Peyer's patch (tissue), 4 donors: ENCODE results near the gene OCIAD2.

Experiments used
- POLR2A ChIP-seq, 2 donors: fragments of 450-650 bp; IDR thresholded peaks; one replicate each; pipeline ENCODE4 v1.5.1; 2017; ENCODE audit warnings: antibody characterized with exemption in 2 of 2, mild to moderate bottlenecking in 2 of 2, moderate library complexity in 2 of 2
- TF ChIP-seq, protein P1 (sequence below), 6 experiments: fragments of 450-650 bp in 4 of 6; fragments of 200-600 bp in 2 of 6; sonication (generic) in 1 of 6; IDR thresholded peaks; one replicate each; pipeline ENCODE4 v1.5.1; 2017 to 2019; ENCODE audit warnings: antibody characterized with exemption in 6 of 6, mild to moderate bottlenecking in 3 of 6, moderate library complexity in 1 of 6

DNA sequence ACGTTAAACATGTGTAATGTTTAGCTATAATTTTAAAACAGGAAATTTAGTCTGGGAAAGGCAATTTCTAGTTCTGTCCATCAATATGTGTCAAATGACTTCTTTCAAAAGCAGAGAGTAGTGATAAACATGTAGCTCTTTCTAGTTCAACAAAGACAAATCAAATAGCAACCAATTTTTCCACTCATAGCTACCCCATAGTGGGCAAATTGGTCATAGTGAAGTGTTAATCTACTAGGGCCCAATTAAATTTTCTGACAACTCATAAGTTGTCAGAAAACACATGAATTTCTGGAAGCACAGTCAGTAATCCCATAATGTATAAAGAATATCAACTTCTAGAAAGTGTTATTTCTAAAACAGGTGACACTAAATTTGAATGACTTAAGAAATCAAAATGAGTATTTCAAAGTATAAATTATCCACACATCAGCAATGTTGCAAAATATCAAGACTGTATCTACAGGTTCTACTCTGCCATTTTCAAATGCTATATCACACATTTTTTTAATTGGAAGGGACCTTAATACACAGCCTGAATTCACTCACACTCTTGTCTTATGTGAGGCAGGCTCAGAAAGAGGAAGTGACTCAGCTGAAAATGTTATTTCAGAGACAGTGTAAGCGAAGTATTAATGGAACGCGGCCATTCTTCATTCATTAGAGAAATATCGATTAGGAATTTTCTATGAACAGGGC lies 7.7 kb downstream of the OCIAD2 start:
- TF ChIP-seq, protein P1, sequence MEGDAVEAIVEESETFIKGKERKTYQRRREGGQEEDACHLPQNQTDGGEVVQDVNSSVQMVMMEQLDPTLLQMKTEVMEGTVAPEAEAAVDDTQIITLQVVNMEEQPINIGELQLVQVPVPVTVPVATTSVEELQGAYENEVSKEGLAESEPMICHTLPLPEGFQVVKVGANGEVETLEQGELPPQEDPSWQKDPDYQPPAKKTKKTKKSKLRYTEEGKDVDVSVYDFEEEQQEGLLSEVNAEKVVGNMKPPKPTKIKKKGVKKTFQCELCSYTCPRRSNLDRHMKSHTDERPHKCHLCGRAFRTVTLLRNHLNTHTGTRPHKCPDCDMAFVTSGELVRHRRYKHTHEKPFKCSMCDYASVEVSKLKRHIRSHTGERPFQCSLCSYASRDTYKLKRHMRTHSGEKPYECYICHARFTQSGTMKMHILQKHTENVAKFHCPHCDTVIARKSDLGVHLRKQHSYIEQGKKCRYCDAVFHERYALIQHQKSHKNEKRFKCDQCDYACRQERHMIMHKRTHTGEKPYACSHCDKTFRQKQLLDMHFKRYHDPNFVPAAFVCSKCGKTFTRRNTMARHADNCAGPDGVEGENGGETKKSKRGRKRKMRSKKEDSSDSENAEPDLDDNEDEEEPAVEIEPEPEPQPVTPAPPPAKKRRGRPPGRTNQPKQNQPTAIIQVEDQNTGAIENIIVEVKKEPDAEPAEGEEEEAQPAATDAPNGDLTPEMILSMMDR (IDR thresholded peaks at IDR 0.05), result no peak
- TF ChIP-seq POLR2A (IDR thresholded peaks at IDR 0.05), result no peak
